GM18951 (cell line): ENCODE results near the gene HDX.
"Not testable (repeated sequence)": the region's sequence is repeated elsewhere in the genome, so short reads cannot be mapped to it uniquely, and the experiment has no call there.

Source experiments
- POLR2A ChIP-seq: IDR thresholded peaks from 4 replicates; pipeline ENCODE4 v1.6.1; 2011; ENCODE audit warnings: mild to moderate bottlenecking; ENCODE audit not compliant: insufficient read length, insufficient read depth; ENCODE audit errors: extremely low read depth
- in situ Hi-C: fragments of 300-500 bp; cut with MboI; formaldehyde crosslinking; loops from one replicate; pipeline ENCODE4 v1.12.0; 2022; ENCODE audit warnings: low sequenced_read_pairs, mixed read lengths, inconsistent platforms; ENCODE audit not compliant: unreplicated experiment

HDX gene

DNA sequence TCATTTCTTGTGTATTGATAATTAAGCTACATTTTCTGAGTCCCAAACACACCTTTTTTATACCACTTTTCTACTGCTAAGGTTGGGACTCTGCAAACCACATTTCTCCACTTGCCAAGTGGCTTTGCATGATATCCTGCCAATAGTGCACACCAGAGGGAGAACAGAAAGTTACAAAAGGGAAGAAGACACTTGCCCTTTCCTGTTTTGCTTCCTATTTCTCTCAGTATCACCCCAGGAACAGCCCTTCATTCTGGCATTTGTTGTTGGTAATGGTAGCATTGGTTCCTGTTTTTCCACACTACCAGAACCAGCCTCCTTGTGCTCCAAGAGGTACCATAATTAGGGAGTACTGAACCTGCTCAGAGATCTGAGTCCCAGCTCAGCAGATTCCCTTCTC lies 87.1 kb downstream of the HDX start:
- TF ChIP-seq POLR2A: no peak
- in situ Hi-C loops: no loop called here

DNA sequence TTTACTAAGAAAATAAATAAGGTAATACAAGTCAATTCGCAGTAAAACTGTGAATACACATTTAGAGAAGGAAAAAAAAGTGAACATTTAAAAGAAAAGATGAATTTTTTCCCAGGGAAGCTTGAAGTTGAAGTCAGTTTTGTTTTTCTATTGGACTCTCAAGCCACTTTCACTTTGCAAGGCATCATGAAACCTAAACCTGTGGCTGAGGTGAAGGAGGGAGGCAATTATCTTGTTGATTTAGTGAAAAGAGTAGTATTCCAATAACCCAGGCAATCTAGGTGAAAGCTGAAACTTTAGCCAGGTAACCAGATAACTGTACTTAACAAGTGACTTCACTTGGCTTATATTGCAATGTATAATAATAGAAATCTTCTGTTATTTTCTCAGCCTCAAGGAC lies 138.6 kb downstream of the HDX start:
- in situ Hi-C loops: no loop called here
- no peak for TF ChIP-seq POLR2A

DNA sequence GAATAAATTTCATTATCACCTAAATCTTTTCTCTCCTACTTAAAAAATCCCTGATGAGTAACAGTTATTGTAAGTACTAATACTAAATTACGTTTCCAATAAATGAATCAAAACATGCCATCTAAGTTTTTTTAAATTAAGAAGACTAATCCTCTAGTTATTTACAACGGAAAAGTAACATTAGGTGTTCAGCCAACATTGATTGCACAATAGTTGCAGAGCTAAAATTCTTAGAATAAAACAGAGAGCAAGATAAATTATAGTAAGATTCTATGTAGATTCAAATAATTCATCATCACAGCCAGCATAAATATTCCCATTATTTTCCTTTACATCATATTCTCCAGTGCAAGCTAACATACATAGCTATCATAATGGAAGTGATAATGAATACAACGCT lies 139.2 kb downstream of the HDX start:
- no peak for TF ChIP-seq POLR2A
- in situ Hi-C loops: no loop called here

DNA sequence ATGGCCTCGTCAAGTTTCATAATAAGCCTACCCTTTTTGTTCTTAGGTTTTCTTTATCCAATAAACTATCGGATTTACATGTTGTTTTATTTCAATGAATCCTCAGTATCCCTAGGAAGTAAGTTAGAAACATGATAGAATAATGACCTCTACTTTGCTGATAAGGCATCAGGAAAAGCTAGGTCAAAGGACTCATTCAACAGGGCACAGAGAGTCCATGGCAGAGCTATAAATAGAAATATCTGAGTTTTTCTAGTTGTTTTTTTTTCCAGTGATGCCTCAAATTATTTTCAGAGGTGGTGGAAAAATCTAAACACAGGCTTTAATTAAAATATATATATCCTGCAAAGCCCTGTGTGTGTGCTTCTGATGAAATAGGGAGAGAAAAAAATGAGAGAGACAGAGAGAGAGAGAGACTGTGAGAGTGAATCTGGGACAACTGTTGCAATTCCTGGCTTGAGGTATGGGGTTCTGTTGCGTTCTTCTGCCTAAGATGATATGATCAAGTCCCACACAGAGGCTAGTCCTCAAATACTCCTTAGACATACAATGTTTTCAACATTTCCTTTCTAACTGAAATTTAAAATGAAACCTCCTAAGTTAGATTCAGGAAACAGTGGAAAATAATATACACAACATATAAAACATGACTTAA lies 139.9 kb downstream of the HDX start:
- in situ Hi-C loops: no loop called here
- no peak for TF ChIP-seq POLR2A

DNA sequence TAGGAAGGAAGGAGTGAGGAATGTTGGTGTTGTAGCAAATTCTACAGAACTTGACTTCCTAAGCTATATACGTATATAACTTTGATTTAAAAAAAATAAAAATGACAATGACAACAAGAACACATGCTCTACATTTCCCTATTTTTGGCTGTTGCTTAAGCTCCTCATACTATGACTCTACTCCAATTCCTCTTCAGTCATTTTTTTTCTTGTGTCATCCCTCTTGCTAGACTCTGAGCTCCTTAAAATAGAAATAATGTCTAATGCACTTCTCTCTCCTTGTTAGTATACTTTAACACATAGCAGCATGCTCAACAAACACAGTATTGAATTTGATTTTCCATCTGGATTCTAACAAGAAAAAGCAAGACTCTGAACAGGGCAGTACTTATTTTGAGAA lies 144.0 kb downstream of the HDX start:
- in situ Hi-C loops: no loop called here
- TF ChIP-seq POLR2A: no peak

DNA sequence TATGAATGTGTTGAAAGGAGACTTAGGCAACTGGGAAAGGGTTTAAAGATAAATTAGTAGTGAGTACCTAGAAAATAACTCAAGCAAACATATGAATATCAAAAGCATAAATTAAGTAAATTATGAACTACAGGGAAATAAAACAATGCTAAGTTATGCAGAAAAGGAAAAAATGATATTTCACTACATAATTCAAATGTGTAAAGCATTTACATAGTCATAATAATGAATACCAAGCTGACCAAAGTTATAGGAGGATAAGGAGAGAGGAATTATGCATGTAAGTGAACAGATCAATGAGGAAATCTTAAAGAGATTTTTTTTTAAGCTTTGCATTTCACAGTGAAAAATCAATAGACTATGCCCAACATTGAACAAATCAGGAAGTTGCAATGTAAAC lies 145.0 kb downstream of the HDX start:
- TF ChIP-seq POLR2A: no peak
- in situ Hi-C loops: no loop called here

DNA sequence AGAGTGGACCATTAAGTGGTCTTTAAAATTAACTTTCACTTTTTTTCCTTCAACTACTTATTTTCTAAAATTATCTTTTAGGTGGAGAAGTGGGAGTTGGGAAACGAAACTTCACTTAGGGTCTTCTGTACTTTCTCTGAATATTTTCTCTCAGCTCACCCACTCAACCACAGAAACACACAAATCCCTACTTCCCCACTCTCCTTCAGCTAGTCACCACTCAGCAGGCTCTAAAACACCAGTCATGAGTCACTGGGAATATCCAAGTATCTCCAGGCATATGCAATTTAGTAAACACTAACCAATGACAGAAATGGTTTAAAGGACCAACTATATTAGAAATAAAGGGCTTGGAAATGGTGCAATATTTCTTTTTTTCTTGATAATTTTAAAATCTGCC lies 161.3 kb downstream of the HDX start:
- no peak for TF ChIP-seq POLR2A
- in situ Hi-C loops: no loop called here

DNA sequence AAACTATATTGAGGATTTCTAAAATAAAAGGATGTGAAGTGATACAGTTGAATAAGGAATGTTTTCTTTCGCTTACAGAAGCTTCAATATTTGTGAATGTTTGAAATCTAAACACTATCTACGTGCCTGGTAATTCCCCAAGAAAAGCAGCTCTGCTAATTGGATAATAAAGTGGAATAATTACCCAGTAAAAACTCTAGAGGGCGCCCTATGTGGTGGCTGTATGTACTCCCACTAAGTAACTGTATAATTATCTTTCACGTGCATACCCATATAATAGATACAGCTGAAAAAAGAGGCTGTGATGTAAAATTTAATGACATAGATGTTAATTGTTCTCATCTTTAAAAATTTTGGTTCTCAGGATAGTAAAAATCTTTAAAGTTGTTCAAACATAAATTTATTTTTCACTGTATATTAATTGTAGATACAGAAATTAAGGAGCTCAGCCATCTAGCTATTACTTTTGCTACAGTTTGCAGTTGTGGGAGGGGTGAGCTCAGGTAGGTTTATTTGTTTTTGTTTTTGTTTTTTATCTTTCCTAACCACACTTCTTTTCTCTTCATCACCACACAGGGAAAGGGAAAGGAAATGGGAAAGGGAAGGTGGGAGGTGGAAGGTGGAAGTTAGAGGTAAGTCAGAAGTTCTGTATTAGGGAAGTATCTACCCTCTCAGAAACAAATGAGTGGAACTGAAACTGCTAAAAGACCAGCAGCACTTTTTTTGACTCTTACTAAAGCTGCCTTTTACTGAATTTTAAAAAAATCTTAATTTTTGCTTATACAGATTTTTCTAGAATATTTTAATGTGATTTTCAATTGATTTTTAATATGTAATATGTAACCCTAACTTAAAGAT lies 162.5 kb downstream of the HDX start:
- no peak for TF ChIP-seq POLR2A
- in situ Hi-C loops: no loop called here

DNA sequence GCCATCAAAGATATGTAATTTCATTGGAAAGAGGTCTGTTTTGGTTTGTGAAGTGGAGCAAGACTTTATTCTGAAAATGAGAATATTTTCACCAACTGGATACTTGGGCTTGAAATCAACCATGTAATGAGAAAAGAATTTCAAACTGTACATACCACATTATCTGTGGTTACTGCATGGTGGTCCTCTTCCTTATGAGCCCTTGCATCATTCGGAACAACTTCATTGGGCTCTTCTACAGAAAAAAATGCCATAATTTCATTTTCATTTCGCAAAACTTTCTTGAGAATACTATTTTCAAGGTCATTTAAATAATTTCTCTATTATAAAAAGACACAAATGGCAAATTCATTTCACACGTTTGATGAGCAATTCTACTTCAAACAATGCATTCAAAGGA lies 165.6 kb downstream of the HDX start:
- TF ChIP-seq POLR2A: no peak
- in situ Hi-C loops: no loop called here

DNA sequence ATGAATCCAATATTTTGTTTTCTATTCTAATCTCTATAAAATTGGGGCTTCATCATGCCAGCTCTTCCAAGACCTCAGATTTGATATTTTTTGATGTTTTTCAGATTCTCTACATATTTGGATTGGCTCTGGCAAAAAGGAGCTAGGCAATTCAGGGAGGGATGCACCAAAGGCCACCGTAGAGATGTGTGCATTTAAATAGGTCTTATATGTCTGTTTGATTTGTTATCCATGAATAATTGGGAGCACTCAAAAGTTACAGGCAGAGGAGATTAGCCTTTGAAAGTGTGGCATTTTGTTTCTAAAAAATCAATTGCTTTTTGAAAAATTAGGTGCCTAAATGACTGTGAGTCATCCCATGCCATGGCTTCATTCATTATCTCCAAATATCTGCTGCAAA lies 167.1 kb downstream of the HDX start:
- no peak for TF ChIP-seq POLR2A
- in situ Hi-C loops: no loop called here

DNA sequence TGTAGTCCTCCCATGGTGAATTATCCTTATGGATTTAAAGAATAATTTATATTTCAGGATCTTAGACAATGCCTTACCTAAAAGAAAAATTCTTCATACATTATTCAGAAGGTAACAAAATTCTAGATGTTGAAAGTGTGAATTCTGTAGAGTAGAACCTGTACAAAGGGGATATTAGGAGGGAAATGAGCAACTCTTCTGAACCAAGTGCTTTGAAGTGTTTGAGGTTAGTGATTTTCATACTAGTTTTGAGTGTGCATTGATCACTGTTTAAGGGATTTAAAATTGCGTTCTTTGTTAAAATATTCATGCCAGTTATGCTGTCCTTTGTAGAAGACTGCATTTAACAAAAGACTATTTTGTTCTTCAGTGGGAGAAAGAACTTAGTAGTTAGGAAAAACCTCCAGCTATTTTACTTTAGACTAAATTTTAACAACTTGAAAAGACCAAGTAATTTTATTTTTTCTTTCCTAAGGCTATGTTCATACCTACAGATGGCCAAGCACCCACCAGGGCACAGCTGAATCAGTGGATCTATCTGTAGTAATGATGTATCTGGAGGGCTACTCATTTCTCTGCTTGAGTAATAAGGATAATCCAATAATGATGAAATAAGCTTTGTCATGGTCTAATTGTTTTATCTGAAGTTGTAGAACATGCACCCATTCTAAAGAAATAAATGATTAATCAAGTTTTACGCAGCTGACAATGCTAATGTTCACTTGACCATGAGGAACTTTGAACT lies 180.0 kb downstream of the HDX start:
- in situ Hi-C loops: no loop called here
- no peak for TF ChIP-seq POLR2A

DNA sequence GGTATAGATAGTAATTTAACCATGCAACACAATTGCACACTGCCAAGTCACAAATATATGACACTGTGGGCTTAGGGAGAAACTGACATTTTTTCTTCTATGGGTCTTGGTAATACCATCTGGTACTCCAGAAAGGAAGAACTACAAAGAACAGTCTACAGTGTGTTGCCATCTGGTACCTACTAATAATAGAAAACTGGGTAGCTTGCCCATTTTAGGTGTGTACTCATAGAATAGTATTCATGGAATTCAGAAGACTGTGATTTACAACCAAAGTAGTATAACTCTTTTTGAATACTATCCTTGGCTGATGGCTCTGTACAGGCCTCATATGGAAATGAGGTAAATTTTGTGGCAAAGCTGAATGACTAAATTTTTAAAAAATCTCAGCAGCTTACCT lies 181.6 kb downstream of the HDX start:
- in situ Hi-C loops: no loop called here
- no peak for TF ChIP-seq POLR2A

DNA sequence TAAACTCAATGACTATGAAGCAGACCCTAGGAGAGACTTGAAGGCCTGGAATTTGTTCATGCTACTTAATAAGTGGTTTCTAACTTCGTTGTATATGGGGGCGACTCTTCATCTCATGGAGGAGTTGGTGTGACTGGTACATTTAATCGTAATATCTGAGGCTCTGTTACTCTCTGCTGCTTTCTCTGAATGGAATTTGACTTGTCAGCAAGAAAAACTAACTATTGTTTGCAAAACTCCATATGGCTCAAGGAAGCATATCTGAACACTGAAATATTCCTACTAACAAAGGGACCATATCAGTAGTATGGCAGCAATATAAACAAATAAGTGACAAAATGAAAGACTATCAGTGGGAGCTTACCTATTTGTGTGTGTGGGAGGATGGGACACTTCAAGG lies 182.2 kb downstream of the HDX start:
- no peak for TF ChIP-seq POLR2A
- in situ Hi-C loops: no loop called here

DNA sequence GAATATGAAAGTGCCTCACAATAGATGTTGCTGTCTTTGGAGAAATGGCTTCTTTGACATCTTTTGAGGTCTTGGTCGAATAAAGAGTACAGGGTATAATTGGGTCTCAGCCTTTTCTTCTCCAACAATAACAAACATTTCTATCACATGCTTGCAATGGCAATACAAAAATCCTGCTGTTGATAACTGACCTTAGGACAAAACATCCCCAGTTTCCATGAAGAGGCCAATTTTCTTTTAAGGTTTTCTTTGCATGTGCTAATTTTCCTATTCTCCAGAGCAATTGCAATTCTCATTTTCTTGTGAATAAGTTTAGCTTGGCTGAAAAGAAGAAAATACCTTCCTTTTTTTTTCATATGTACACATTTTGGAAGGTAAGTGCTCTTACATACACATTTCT lies 183.6 kb downstream of the HDX start:
- TF ChIP-seq POLR2A: no peak
- in situ Hi-C loops: no loop called here

DNA sequence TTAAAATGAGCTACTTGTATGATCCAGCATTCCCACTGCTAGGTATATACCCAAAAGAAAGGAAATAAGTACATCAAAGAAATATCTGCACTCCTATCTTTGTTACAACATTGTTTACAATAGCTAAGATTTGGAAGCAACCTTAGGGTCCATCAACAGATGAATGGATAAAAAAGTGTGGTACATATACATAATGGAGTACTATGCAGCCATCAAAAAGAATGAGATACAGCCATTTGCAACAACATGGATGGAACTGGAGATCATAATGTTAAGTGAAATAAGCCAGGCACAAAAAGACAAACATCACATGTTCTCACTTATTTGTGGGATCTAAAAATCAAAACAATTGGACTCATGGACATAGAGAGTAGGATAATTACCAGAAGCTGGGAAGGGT lies 186.3 kb downstream of the HDX start:
- in situ Hi-C loops: not testable (repeated sequence)
